Chondrocyte (in vitro differentiated cells): ENCODE data around the gene HCFC1R1. TPM values are rescaled to one million over a fixed set of nuclear protein-coding genes. Genes with fewer than 3 reads are reported as not detected.
"Not testable (repeated sequence)": the region's sequence is repeated elsewhere in the genome, so short reads cannot be mapped to it uniquely, and the experiment has no call there.

Source experiments
- DNase-seq: peaks from one replicate; pipeline ENCODE4 v3.0.0; 2021; ENCODE audit warnings: mixed read lengths, low spot score
- H3K27ac Mint-ChIP-seq: one replicate; pipeline ENCODE4 v1.8.0; 2021; ENCODE audit warnings: mild to moderate bottlenecking, moderate library complexity, mixed read lengths; ENCODE audit not compliant: unreplicated experiment
- H3K27me3 Mint-ChIP-seq: 2 replicates; pipeline ENCODE4 v1.8.0; 2021; ENCODE audit warnings: low read depth, mixed read lengths
- H3K36me3 Mint-ChIP-seq: 2 replicates; pipeline ENCODE4 v1.8.0; 2021; ENCODE audit warnings: low read depth, mixed read lengths
- H3K4me1 Mint-ChIP-seq: 2 replicates; pipeline ENCODE4 v1.8.0; 2021; ENCODE audit warnings: low read depth, mild to moderate bottlenecking, mixed read lengths
- H3K4me3 Mint-ChIP-seq: one replicate; pipeline ENCODE4 v1.8.0; 2021; ENCODE audit warnings: mild to moderate bottlenecking, moderate library complexity, mixed read lengths; ENCODE audit not compliant: unreplicated experiment
- H3K9me3 Mint-ChIP-seq: 2 replicates; pipeline ENCODE4 v1.8.0; 2021; ENCODE audit warnings: low read depth, mixed read lengths
- CTCF ChIP-seq: fragments of 200-600 bp; sonication (generic); IDR thresholded peaks from 2 replicates; pipeline ENCODE4 v1.5.0; 2021; ENCODE audit warnings: antibody characterized with exemption, mild to moderate bottlenecking, moderate library complexity
- total RNA-seq: library from RNA; stranded (reverse); gene quantifications from 3 replicates; pipeline ENCODE4 v1.2.1, GENCODE V29; 2021

HCFC1R1 gene
- total RNA-seq, 1 donor from 2014 or later: 79.3 TPM

- TF ChIP-seq CTCF: no peak
- DNase-seq: no peak
- Mint-ChIP-seq H3K27me3 (peaks cover 10% of the 10 kb centered on the region), H3K36me3 (peaks cover 9% of the 10 kb centered on the region), H3K4me1 (peaks cover 11% of the 10 kb centered on the region), H3K27ac (no peak overlapping the region), H3K9me3 (no peaks in the 10 kb centered on the region), H3K4me3 (no peak overlapping the region)
Observed at GRCh38 chr16:3054965-3055733, 31.4 kb upstream of the HCFC1R1 start.

- not testable (repeated sequence) for H3K36me3 Mint-ChIP-seq, H3K4me3 Mint-ChIP-seq, H3K9me3 Mint-ChIP-seq, DNase-seq, H3K4me1 Mint-ChIP-seq, H3K27ac Mint-ChIP-seq
- H3K27me3 Mint-ChIP-seq: peaks cover 17% of the 10 kb centered on the region
Observed at GRCh38 chr16:3053330-3053710, 29.6 kb upstream of the HCFC1R1 start.

GRCh38 chr16:3052571-3053329 lies 29.0 kb upstream of the HCFC1R1 start:
- H3K4me1 Mint-ChIP-seq, H3K9me3 Mint-ChIP-seq, DNase-seq, H3K27ac Mint-ChIP-seq, H3K4me3 Mint-ChIP-seq, H3K36me3 Mint-ChIP-seq: not testable (repeated sequence)
- H3K27me3 Mint-ChIP-seq: peaks cover 22% of the 10 kb centered on the region

- Mint-ChIP-seq H3K9me3 (no peaks in the 10 kb centered on the region), H3K4me1 (peaks cover 3% of the 10 kb centered on the region), H3K27me3 (peaks cover 26% of the 10 kb centered on the region), H3K4me3 (no peak overlapping the region), H3K27ac (no peak overlapping the region), H3K36me3 (peaks cover 9% of the 10 kb centered on the region)
- no peak for TF ChIP-seq CTCF
- no peak for DNase-seq
Observed at GRCh38 chr16:3051494-3051893, 27.8 kb upstream of the HCFC1R1 start.

- H3K36me3 Mint-ChIP-seq: peaks cover 9% of the 10 kb centered on the region
- H3K27me3 Mint-ChIP-seq: peaks cover 26% of the 10 kb centered on the region
Observed at GRCh38 chr16:3051009-3051408, 27.3 kb upstream of the HCFC1R1 start.

More at GRCh38 chr16:3051009-3051408, 27.3 kb upstream of the HCFC1R1 start:
- peaks cover 3% of the 10 kb centered on the region for H3K4me1 Mint-ChIP-seq
- DNase-seq: no peak
- no peak for TF ChIP-seq CTCF
- no peaks in the 10 kb centered on the region for H3K9me3 Mint-ChIP-seq
- no peak overlapping the region for H3K4me3 Mint-ChIP-seq
- H3K27ac Mint-ChIP-seq: no peak overlapping the region
